OCI-LY1 (cell line): ENCODE data around the gene DPF3.
A peak's percentile ranks its signal among the peaks of the same experiment; 100 is the strongest.

ENCODE experiments used
- H2AFZ ChIP-seq: fragments of 200-600 bp; sonication (generic), shearing (Covaris generic); 2 replicates; pipeline ENCODE4 v1.6.0; 2014; ENCODE audit warnings: antibody characterized with exemption, mild to moderate bottlenecking, low read length
- H3F3A ChIP-seq: fragments of 200-600 bp; sonication (generic), shearing (Covaris generic); 2 replicates; pipeline ENCODE4 v1.6.0; 2014; ENCODE audit warnings: mild to moderate bottlenecking, antibody characterized with exemption, low read length, moderate library complexity; ENCODE audit not compliant: insufficient read depth
- H3K27ac ChIP-seq: fragments of 200-600 bp; sonication (generic); 2 replicates; pipeline ENCODE4 v1.5.1; 2014; ENCODE audit warnings: low read length, mixed run types, mild to moderate bottlenecking, low read depth; ENCODE audit not compliant: poor library complexity, severe bottlenecking
- H3K27me3 ChIP-seq: fragments of 200-600 bp; sonication (generic); 2 replicates; pipeline ENCODE4 v1.6.0; 2014; ENCODE audit warnings: antibody characterized with exemption, mild to moderate bottlenecking, low read length, moderate library complexity; ENCODE audit not compliant: insufficient read depth
- H3K36me3 ChIP-seq: fragments of 200-600 bp; sonication (generic); 2 replicates; pipeline ENCODE4 v1.6.1; 2014; ENCODE audit warnings: mild to moderate bottlenecking, antibody characterized with exemption, low read length, moderate library complexity, mixed read lengths; ENCODE audit not compliant: insufficient read depth
- H3K4me1 ChIP-seq: fragments of 200-600 bp; sonication (generic); 2 replicates; pipeline ENCODE4 v1.5.1; 2014; ENCODE audit warnings: mild to moderate bottlenecking, low read length, moderate library complexity; ENCODE audit not compliant: insufficient read depth, severe bottlenecking
- H3K4me2 ChIP-seq: fragments of 200-600 bp; sonication (generic), shearing (Covaris generic); 2 replicates; pipeline ENCODE4 v1.6.1; 2014; ENCODE audit warnings: low read length
- H3K4me3 ChIP-seq: fragments of 200-600 bp; sonication (generic); 2 replicates; pipeline ENCODE4 v1.5.1; 2014; ENCODE audit warnings: low read length, low read depth, mild to moderate bottlenecking, mixed read lengths; ENCODE audit not compliant: poor library complexity, severe bottlenecking
- H3K79me2 ChIP-seq: fragments of 200-600 bp; shearing (Covaris generic); 2 replicates; pipeline ENCODE4 v1.6.1; 2016; ENCODE audit warnings: mixed run types, low read length, mixed read lengths; ENCODE audit not compliant: insufficient read depth
- H3K9ac ChIP-seq: fragments of 200-600 bp; sonication (generic), shearing (Covaris generic); 2 replicates; pipeline ENCODE4 v1.6.1; 2014; ENCODE audit warnings: mild to moderate bottlenecking, low read length, mixed read lengths
- H3K9me2 ChIP-seq: fragments of 200-600 bp; sonication (generic), shearing (Covaris generic); 2 replicates; pipeline ENCODE4 v1.6.1; 2014; ENCODE audit warnings: low read depth, mild to moderate bottlenecking, low read length, mixed read lengths
- H3K9me3 ChIP-seq: fragments of 200-600 bp; shearing (Covaris generic); 2 replicates; pipeline ENCODE4 v1.6.1; 2014; ENCODE audit warnings: low read length, mixed read lengths
- H4K20me1 ChIP-seq: fragments of 200-600 bp; sonication (generic), shearing (Covaris generic); 2 replicates; pipeline ENCODE4 v1.6.0; 2016; ENCODE audit warnings: mild to moderate bottlenecking, low read length; ENCODE audit not compliant: insufficient read depth
- EZH2 ChIP-seq: fragments of 200-600 bp; sonication (generic), shearing (Covaris generic); IDR thresholded peaks from 2 replicates; pipeline ENCODE4 v1.8.0; 2017; ENCODE audit warnings: borderline replicate concordance, mixed run types, mild to moderate bottlenecking, antibody characterized with exemption, low read length, moderate library complexity, mixed read lengths
- TF ChIP-seq, protein P1 (sequence below): fragments of 200-600 bp; sonication (generic), shearing (Covaris generic); IDR thresholded peaks from 2 replicates; pipeline ENCODE4 v1.5.1; 2017; ENCODE audit warnings: mild to moderate bottlenecking, antibody characterized with exemption, low read length, moderate library complexity, mixed read lengths

Gene DPF3

DNA sequence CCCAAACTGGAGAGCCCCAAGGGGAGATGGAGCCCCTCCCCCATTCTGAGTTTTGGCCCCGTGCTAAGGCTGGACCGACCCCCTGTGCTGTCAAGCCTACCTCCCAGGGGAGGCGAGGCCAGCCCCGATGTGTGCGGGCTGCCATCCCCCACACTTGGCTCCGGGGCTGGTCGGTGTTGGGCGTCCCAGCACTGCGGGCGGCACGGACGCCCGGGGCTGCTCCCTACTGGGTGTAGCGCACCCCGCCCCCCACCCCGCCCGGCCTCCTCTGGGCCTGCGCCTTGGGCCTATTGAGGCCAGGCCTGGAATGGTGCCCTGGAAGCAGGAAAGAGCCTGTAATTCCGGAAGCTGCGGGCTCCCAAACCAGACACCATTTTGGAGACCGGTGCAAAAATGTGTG is 35.0 kb upstream of the DPF3 start:
- H3K36me3 ChIP-seq, result no peaks in the 10 kb centered on the region
- no peak overlapping the region for H3K9ac ChIP-seq
- peaks cover 12% of the 10 kb centered on the region for H3K4me1 ChIP-seq
- H3K27ac ChIP-seq, result no peak overlapping the region
- H3K79me2 ChIP-seq, result peaks cover 17% of the 10 kb centered on the region
- H3K27me3 ChIP-seq, result no peaks in the 10 kb centered on the region
- H3K9me2 ChIP-seq, result no peaks in the 10 kb centered on the region
- no peak for TF ChIP-seq EZH2
- TF ChIP-seq, protein P1, sequence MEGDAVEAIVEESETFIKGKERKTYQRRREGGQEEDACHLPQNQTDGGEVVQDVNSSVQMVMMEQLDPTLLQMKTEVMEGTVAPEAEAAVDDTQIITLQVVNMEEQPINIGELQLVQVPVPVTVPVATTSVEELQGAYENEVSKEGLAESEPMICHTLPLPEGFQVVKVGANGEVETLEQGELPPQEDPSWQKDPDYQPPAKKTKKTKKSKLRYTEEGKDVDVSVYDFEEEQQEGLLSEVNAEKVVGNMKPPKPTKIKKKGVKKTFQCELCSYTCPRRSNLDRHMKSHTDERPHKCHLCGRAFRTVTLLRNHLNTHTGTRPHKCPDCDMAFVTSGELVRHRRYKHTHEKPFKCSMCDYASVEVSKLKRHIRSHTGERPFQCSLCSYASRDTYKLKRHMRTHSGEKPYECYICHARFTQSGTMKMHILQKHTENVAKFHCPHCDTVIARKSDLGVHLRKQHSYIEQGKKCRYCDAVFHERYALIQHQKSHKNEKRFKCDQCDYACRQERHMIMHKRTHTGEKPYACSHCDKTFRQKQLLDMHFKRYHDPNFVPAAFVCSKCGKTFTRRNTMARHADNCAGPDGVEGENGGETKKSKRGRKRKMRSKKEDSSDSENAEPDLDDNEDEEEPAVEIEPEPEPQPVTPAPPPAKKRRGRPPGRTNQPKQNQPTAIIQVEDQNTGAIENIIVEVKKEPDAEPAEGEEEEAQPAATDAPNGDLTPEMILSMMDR, result no peak
- no peak overlapping the region for H2AFZ ChIP-seq
- H3K4me3 ChIP-seq, result no peak overlapping the region
- no peaks in the 10 kb centered on the region for H4K20me1 ChIP-seq
- H3K9me3 ChIP-seq, result no peaks in the 10 kb centered on the region
- no peak overlapping the region for H3K4me2 ChIP-seq
- H3F3A ChIP-seq, result no peaks in the 10 kb centered on the region

DNA sequence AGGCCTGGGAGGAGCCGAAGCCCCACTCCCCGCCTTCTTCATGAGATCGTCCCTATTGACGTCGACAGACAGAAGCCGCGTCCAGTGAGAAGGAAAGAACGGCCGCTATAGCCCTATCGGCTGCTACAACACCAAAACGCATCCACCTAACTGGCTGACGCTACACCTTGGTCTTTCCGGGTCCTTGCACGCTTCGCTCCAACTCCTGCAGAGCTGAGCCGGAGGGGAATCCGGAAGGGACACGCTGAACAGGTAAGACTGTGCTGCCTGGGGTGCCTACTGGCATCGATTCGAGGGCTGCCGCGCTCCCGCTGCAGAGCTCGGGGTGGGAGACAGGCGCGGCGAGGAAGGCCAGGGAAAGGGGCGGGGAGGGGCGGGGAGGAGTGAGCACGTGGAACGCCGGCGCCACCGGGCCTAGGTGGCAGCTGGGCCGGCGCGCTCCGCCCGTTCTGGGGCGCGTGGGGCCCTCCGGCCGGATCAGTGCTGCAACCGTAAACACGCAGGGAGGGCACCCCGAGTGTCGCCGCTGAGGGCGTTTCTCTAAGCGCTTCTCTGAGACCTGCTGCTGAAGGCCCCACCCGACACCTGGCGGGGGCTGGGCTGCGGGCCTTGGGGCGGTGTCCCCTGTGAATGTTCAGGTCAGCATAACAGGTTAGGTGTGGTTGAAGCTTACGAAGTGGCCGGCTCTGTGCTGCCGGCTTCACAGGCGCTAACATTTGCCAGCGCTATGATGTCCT is 32.6 kb upstream of the DPF3 start, which contains the start of gene DCAF4:
Gene DCAF4 (plus strand): TSS at position 173 of the 737 bp plus-strand sequence. CDS start 11,515 bp downstream, outside the sequence.
- peak within 1 kb of the TSS; percentile 27 for H3K27ac ChIP-seq
- no peaks in the 10 kb centered on the region for H3K36me3 ChIP-seq
- peak within 1 kb of the TSS; percentile 69 for H3K4me2 ChIP-seq
- no peaks in the 10 kb centered on the region for H3K9me3 ChIP-seq
- H3K4me3 ChIP-seq, result peak within 1 kb of the TSS; percentile 73
- TF ChIP-seq, protein P1, result no peak
- TF ChIP-seq EZH2, result no peak
- H3K79me2 ChIP-seq, result peaks cover 8% of the 10 kb centered on the region
- no peaks in the 10 kb centered on the region for H4K20me1 ChIP-seq
- peak within 1 kb of the TSS; percentile 66 for H3K9ac ChIP-seq
- no peaks in the 10 kb centered on the region for H3K27me3 ChIP-seq
- peaks cover 12% of the 10 kb centered on the region for H3K4me1 ChIP-seq
- no peaks in the 10 kb centered on the region for H3F3A ChIP-seq
- H3K9me2 ChIP-seq, result no peaks in the 10 kb centered on the region
- peak within 1 kb of the TSS; percentile 85; the same call in 1 of the 2 replicates for H2AFZ ChIP-seq

DNA sequence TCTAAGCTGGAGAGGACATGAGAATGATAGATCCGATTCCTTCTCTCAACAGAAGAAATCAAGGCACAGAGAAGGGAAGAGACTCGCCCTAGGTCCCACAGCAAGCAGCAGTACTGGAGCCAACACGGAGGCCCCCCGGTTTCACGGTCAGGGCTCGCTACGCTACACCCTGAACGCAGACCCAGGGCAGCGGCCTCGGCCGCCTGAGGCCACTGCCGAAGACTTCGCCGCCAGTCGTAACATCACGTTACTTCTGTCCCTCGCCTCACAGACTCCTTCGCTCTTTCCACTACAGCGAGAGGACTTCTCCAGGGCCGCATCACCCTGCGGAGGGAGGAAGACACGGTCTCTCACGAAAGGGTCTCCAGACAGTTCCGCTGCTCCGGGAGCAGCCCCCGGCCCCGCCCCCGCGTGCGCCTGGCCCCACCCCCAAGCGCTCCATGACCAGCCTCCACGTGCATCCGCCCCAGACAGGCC is 32.0 kb upstream of the DPF3 start:
- Histone ChIP-seq H3F3A (no peaks in the 10 kb centered on the region), H3K36me3 (no peaks in the 10 kb centered on the region), H2AFZ (peak overlapping the region; percentile 85; the same call in 1 of the 2 replicates), H3K27ac (no peak overlapping the region), H3K27me3 (no peaks in the 10 kb centered on the region), H4K20me1 (no peaks in the 10 kb centered on the region), H3K79me2 (peaks cover 3% of the 10 kb centered on the region), H3K4me1 (peaks cover 12% of the 10 kb centered on the region), H3K4me2 (peak overlapping the region; percentile 69), H3K9me3 (no peaks in the 10 kb centered on the region), H3K9ac (peak overlapping the region; percentile 66), H3K4me3 (peak overlapping the region; percentile 73), H3K9me2 (no peaks in the 10 kb centered on the region)
- TF ChIP-seq, protein P1, result no peak
- TF ChIP-seq EZH2, result no peak
